D721Med (cell line): ENCODE results near the gene CUEDC1.

Experiments
- DNase-seq: peaks from one replicate; pipeline ENCODE4 v3.0.0; 2011; ENCODE audit warnings: low spot score; ENCODE audit not compliant: insufficient read length
- FAIRE-seq: peaks from 2 replicates; lab custom pipeline; 2011; peaks lifted over from hg19 to GRCh38; lab: Jason Lieb, UNC
- CTCF ChIP-seq: IDR thresholded peaks from 2 replicates; pipeline ENCODE4 v1.5.1; 2012; ENCODE audit warnings: mild to moderate bottlenecking, control low read depth; ENCODE audit not compliant: insufficient read depth; ENCODE audit errors: missing control alignments

CUEDC1 gene

GRCh38 chr17:57905875-57906455 is 49.2 kb downstream of the CUEDC1 start:
- FAIRE-seq (no peak), DNase-seq (no peak)
- TF ChIP-seq CTCF, result no peak

- DNase-seq, result no peak
- TF ChIP-seq CTCF, result no peak
- no peak for FAIRE-seq
Observed at GRCh38 chr17:57903961-57904360, 51.3 kb downstream of the CUEDC1 start.

GRCh38 chr17:57902800-57903759 is 52.1 kb downstream of the CUEDC1 start:
- no peak for FAIRE-seq
- no peak for TF ChIP-seq CTCF

GRCh38 chr17:57902117-57902799 is 53.0 kb downstream of the CUEDC1 start:
- DNase-seq, result no peak
- FAIRE-seq, result no peak
- no peak for TF ChIP-seq CTCF

More at GRCh38 chr17:57902800-57903759, 52.1 kb downstream of the CUEDC1 start:
- no peak for DNase-seq

GRCh38 chr17:57900991-57901743 is 54.0 kb downstream of the CUEDC1 start:
- no peak for TF ChIP-seq CTCF
- FAIRE-seq (no peak), DNase-seq (no peak)

GRCh38 chr17:57899822-57900221 is 55.4 kb downstream of the CUEDC1 start:
- FAIRE-seq (no peak), DNase-seq (no peak)
- TF ChIP-seq CTCF, result no peak
